ENCODE data around the gene FRY.

FRY gene

DNA sequence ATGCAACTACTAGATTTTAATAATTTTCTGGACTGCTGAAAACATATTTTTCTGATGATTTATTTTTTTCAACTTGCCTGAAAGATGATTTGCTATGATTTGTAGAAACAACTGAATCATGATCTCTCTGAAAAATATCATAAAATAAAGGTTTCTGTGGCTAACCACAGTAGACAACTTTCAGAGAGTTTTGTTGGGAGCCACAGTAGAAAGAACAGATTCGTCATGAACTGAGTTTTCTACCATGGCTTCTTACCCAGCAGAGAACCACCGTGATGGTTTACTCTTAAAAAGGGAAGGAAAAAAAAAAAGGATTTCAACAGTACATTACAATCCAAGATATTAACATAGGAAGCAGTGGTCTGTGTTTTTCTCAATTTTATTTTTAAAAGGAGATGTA is 265.6 kb downstream of the FRY start:
- Histone ChIP-seq H3K4me1 (ENCODE audit: control insufficient read depth, insufficient read depth, low read length) (no peaks in the 10 kb centered on the region), H3K9ac (ENCODE audit: low read length in 2 of 2) (no peak overlapping the region), H3K27ac (ENCODE audit: low read length) (no peak overlapping the region), H3K27me3 (ENCODE audit: control insufficient read depth in 1 of 2, insufficient read depth in 2 of 2, low read length in 2 of 2) (no peaks in the 10 kb centered on the region), H3K4me3 (ENCODE audit: low read length in 2 of 2) (no peak overlapping the region), H3K9me3 (ENCODE audit: control insufficient read depth in 2 of 2, low read length in 2 of 2) (no peaks in the 10 kb centered on the region), H3K36me3 (ENCODE audit: control insufficient read depth in 2 of 2, insufficient read depth in 2 of 2, low read length in 2 of 2) (peaks cover 3 to 5% of the 10 kb centered on the region in 2 donors)

DNA sequence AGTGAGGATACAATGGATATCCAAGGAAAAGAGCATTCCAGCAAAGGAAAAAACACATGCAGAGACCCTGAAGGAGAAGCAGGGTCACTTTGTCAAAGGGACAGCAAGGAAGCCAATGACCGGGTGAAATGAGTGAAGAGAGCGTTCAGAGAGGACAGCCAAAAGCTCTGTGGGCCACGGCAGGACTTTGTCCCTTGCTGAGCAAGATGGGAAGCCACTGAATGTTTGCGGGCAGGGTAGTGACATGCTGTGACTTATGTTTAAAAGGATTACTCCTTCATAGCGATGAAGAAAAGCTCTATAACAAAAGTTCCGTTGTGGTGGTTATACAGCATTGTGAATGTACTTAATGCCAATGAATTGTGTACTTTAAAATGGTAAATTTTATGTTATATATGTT is 267.1 kb downstream of the FRY start:
- no peak overlapping the region for H3K4me3 ChIP-seq (ENCODE audit: low read length in 2 of 2)
- H3K36me3 ChIP-seq (ENCODE audit: control insufficient read depth in 2 of 2, insufficient read depth in 2 of 2, low read length in 2 of 2), result peaks cover 3 to 5% of the 10 kb centered on the region in 2 donors
- no peaks in the 10 kb centered on the region for H3K27me3 ChIP-seq (ENCODE audit: control insufficient read depth in 1 of 2, insufficient read depth in 2 of 2, low read length in 2 of 2)
- H3K9ac ChIP-seq (ENCODE audit: low read length in 2 of 2), result no peak overlapping the region
- no peaks in the 10 kb centered on the region for H3K9me3 ChIP-seq (ENCODE audit: control insufficient read depth in 2 of 2, low read length in 2 of 2)
- no peaks in the 10 kb centered on the region for H3K4me1 ChIP-seq (ENCODE audit: control insufficient read depth, insufficient read depth, low read length)
- no peak overlapping the region for H3K27ac ChIP-seq (ENCODE audit: low read length)

DNA sequence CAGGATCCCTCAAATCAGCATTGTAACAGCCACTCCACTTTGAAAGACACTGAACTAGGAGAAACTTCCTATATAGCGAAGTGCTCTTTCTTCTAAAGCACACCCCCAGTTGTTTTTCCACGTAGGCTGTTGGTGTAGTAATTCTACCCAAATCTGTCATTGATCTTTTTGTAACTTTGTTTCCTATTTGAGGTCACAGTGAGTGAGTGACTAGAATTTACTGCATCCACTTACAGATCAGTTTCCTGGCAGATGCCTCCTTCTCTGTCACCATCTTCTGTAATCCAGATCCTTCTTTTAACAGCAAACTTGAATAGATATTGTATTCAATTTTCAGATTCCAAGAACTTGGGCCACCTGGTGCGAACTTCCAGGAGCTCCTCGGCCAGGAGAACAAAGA is 268.3 kb downstream of the FRY start:
- Histone ChIP-seq H3K9ac (ENCODE audit: low read length in 2 of 2) (no peak overlapping the region), H3K27ac (ENCODE audit: low read length) (no peak overlapping the region), H3K9me3 (ENCODE audit: control insufficient read depth in 2 of 2, low read length in 2 of 2) (no peaks in the 10 kb centered on the region), H3K4me3 (ENCODE audit: low read length in 2 of 2) (no peak overlapping the region), H3K36me3 (ENCODE audit: control insufficient read depth in 2 of 2, insufficient read depth in 2 of 2, low read length in 2 of 2) (peaks cover 3 to 5% of the 10 kb centered on the region in 2 donors), H3K4me1 (ENCODE audit: control insufficient read depth, insufficient read depth, low read length) (no peaks in the 10 kb centered on the region), H3K27me3 (ENCODE audit: control insufficient read depth in 1 of 2, insufficient read depth in 2 of 2, low read length in 2 of 2) (no peaks in the 10 kb centered on the region)

DNA sequence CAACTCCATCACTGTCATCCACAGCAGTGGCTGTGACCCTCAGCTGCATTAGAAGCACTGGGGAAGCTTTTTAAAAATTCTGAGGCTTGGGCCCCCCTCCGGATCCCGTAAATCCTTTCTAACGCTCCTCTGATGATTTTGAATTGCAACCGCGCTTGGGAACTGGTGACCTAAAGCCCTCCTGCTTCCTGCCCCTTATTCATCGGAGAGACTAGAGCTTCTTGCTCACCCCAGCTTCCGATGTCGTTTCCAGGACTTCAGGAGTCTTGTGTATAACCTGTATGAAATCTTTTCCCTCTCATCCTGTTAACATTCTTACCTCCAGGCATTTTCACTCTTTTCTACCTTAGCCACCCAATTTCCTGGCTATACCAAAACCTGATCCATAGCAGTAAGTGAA is 268.8 kb downstream of the FRY start:
- Histone ChIP-seq H3K4me1 (ENCODE audit: control insufficient read depth, insufficient read depth, low read length) (no peaks in the 10 kb centered on the region), H3K27me3 (ENCODE audit: control insufficient read depth in 1 of 2, insufficient read depth in 2 of 2, low read length in 2 of 2) (no peaks in the 10 kb centered on the region), H3K27ac (ENCODE audit: low read length) (no peak overlapping the region), H3K9ac (ENCODE audit: low read length in 2 of 2) (no peak overlapping the region), H3K9me3 (ENCODE audit: control insufficient read depth in 2 of 2, low read length in 2 of 2) (no peaks in the 10 kb centered on the region), H3K4me3 (ENCODE audit: low read length in 2 of 2) (no peak overlapping the region), H3K36me3 (ENCODE audit: control insufficient read depth in 2 of 2, insufficient read depth in 2 of 2, low read length in 2 of 2) (peaks cover under 1% of the 10 kb centered on the region in 2 donors)

DNA sequence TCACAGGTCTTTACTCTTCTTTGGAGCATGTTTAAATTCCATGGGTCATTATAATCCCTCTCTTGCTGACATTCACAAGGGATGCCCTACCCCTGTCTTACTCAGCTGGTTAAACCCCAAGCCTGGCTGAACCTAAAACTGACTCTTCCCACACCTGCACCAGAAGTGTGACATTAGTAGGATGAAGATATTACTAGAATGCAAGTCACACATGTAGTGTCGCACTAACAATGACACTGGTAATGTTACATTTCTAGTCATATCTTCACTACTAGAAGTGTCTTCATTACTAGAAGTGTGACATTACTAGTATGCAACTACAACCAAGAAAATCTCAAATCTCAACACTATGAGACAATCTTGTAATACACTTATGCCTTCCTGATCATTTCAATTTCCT is 269.3 kb downstream of the FRY start:
- Histone ChIP-seq H3K36me3 (ENCODE audit: control insufficient read depth in 2 of 2, insufficient read depth in 2 of 2, low read length in 2 of 2) (no peaks in the 10 kb centered on the region), H3K27me3 (ENCODE audit: control insufficient read depth in 1 of 2, insufficient read depth in 2 of 2, low read length in 2 of 2) (no peaks in the 10 kb centered on the region), H3K27ac (ENCODE audit: low read length) (no peak overlapping the region), H3K4me3 (ENCODE audit: low read length in 2 of 2) (no peak overlapping the region), H3K4me1 (ENCODE audit: control insufficient read depth, insufficient read depth, low read length) (no peaks in the 10 kb centered on the region), H3K9ac (ENCODE audit: low read length in 2 of 2) (no peak overlapping the region), H3K9me3 (ENCODE audit: control insufficient read depth in 2 of 2, low read length in 2 of 2) (no peaks in the 10 kb centered on the region)

DNA sequence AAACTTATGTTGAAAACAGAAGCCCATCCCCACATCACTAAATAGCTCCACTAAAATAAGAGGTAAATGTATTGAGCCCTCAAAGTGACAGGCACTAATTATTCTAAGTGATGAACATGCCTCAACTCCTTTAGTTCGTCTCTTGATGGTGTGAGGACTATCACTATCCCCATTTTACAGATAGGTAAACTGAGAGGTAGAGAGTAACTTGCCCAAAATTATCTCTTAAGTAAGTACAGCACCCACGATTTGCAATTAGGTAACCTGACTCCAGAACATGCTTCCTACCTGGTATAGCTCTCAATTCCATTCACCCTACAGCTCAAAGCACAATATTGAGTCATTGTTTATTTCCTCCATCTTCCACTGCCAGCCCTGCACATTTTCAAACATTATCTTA is 270.9 kb downstream of the FRY start:
- no peak overlapping the region for H3K9ac ChIP-seq (ENCODE audit: low read length in 2 of 2)
- H3K27me3 ChIP-seq (ENCODE audit: control insufficient read depth in 1 of 2, insufficient read depth in 2 of 2, low read length in 2 of 2), result no peaks in the 10 kb centered on the region
- no peaks in the 10 kb centered on the region for H3K36me3 ChIP-seq (ENCODE audit: control insufficient read depth in 2 of 2, insufficient read depth in 2 of 2, low read length in 2 of 2)
- no peaks in the 10 kb centered on the region for H3K4me1 ChIP-seq (ENCODE audit: control insufficient read depth, insufficient read depth, low read length)
- H3K27ac ChIP-seq (ENCODE audit: low read length), result no peak overlapping the region
- H3K4me3 ChIP-seq (ENCODE audit: low read length in 2 of 2), result no peak overlapping the region
- H3K9me3 ChIP-seq (ENCODE audit: control insufficient read depth in 2 of 2, low read length in 2 of 2), result no peaks in the 10 kb centered on the region

DNA sequence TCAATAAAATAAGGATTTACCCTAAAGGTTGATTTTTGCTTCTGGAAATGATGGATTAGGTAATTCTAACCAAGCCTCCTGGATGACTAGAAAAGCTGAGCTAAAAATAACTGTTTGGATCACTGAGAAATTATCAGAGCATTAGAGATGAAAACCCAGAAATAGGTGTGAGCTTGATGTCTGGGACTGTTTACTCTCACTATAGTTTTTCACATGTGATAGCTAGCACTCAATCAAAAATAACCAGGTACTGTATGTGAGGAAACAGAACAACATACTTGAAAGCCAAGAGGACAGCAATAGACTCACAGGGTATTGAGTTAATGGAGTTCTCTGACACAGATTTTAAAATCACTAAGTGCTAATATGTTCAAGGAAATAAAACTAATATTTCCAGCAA is 274.1 kb downstream of the FRY start:
- Histone ChIP-seq H3K4me1 (ENCODE audit: control insufficient read depth, insufficient read depth, low read length) (peaks cover 3% of the 10 kb centered on the region), H3K36me3 (ENCODE audit: control insufficient read depth in 2 of 2, insufficient read depth in 2 of 2, low read length in 2 of 2) (no peaks in the 10 kb centered on the region), H3K9ac (ENCODE audit: low read length in 2 of 2) (no peak overlapping the region), H3K4me3 (ENCODE audit: low read length in 2 of 2) (no peak overlapping the region), H3K27me3 (ENCODE audit: control insufficient read depth in 1 of 2, insufficient read depth in 2 of 2, low read length in 2 of 2) (no peaks in the 10 kb centered on the region), H3K27ac (ENCODE audit: low read length) (no peak overlapping the region), H3K9me3 (ENCODE audit: control insufficient read depth in 2 of 2, low read length in 2 of 2) (no peaks in the 10 kb centered on the region)

DNA sequence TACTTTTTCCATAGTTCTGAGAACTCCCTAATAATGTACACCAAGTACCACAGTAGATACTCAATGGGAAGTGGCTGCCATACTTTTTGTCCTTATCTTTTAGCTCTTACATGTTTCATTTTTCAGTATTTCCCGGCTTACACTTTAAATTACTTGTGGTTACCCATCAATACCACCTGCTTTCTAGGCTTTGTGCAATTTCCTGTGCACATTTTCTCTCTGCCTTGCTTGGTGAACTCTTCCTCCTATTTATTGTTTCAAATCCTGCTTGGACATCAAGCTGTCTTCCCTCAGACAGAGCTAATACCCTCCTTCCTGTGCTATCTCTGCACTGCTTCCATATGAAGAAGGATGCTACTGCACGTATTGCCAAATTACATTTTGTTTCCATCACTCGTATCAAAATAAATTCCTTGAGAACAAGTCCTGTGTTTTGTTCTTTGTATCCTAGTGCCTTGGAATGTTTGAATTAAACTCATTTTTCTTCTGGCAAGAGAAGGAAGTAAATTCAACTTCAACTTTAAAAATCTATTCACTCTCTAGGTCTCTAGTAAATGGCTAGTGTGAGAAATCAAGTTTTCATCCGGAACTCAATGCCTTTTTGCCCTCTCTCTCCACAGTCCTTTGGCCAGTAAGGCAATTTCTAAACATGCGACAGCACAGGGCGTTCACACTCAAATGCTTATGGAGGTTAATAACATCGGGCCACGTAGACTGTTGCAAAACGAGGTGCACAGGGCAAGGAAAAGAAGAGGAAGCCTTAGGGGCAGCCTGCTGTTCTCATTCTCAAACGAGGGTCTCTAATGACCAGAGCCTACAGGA is 277.9 kb downstream of the FRY start:
- H3K27ac ChIP-seq (ENCODE audit: low read length), result peak overlapping the region; percentile 41
- no peaks in the 10 kb centered on the region for H3K9me3 ChIP-seq (ENCODE audit: control insufficient read depth in 2 of 2, low read length in 2 of 2)

DNA sequence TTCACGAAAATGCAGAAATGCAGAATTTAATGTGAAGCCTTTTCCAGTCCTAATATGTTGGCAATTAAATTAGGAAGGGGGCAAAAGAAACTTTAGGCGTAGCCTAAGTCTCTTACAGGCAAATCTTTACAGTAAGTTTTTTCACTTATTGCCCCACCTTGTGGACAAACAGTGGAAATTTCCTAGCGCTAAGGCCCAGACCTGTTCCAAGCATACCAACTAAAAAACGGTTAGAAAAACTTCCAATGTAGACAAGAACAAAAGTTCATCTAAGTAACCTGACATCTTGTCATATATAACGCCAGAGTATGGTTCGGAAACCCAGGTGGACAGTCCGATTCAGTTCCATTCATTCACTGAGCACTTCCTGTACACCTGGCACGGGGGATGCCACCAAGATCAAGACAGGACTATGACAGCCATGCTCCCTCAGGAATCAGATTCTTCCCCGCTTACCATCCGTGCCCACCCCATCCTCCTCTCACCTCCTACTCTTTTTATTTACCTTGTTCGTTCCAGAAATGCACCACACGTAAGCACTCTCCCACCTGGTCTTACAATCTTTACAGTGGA is 278.6 kb downstream of the FRY start:
- peaks cover 8% of the 10 kb centered on the region for H3K4me1 ChIP-seq (ENCODE audit: control insufficient read depth, insufficient read depth, low read length)
- H3K4me3 ChIP-seq (ENCODE audit: low read length in 2 of 2), result peak overlapping the region; percentile 55 to 60
- H3K27ac ChIP-seq (ENCODE audit: low read length), result peak overlapping the region; percentile 41
- H3K36me3 ChIP-seq (ENCODE audit: control insufficient read depth in 2 of 2, insufficient read depth in 2 of 2, low read length in 2 of 2), result no peaks in the 10 kb centered on the region
- H3K27me3 ChIP-seq (ENCODE audit: control insufficient read depth in 1 of 2, insufficient read depth in 2 of 2, low read length in 2 of 2), result no peaks in the 10 kb centered on the region
- H3K9me3 ChIP-seq (ENCODE audit: control insufficient read depth in 2 of 2, low read length in 2 of 2), result no peaks in the 10 kb centered on the region
- peak overlapping the region; percentile 45 to 52 for H3K9ac ChIP-seq (ENCODE audit: low read length in 2 of 2)

More for the DNA sequence above, 277.9 kb downstream of the FRY start:
- Histone ChIP-seq H3K9ac (ENCODE audit: low read length in 2 of 2) (peak overlapping the region; percentile 45 to 52), H3K4me1 (ENCODE audit: control insufficient read depth, insufficient read depth, low read length) (peaks cover 3% of the 10 kb centered on the region), H3K4me3 (ENCODE audit: low read length in 2 of 2) (peak overlapping the region; percentile 55 to 60), H3K27me3 (ENCODE audit: control insufficient read depth in 1 of 2, insufficient read depth in 2 of 2, low read length in 2 of 2) (no peaks in the 10 kb centered on the region), H3K36me3 (ENCODE audit: control insufficient read depth in 2 of 2, insufficient read depth in 2 of 2, low read length in 2 of 2) (no peaks in the 10 kb centered on the region)

DNA sequence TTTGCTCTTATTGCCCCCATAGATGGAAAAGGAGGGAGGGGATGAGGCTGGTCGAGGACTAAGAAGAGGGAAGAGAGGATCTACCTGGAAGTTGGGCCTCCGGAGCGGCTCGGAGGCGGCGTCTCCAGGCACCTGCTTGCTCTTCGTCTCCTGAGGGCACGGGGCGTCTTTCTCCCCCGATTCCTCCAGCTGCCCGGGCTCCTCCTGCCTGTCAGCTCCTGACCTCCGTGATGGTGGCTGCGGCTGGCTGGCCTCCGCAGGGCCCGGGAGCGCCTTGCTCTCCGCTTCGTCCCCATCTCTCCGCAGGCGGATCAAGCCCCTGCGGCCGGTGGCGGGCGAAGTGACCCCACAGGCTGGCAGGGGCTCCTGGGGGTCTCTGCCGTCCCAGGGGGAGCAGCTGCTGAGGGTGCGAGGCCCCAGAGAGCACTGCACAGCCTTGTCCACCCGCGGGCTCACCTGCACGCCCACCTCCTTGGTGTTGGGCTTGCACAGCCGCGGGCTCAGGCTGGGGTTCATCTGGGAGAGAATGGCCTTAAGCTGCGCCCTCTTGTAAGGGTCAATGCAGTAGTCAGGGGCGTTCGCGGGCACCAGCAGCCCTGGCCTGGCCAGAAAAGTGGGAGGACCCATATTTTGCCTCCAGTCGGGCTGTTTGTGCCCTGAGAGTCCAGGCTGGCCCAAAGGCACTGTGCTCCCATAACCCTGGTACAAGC is 279.8 kb downstream of the FRY start:
- Histone ChIP-seq H3K9me3 (ENCODE audit: control insufficient read depth in 2 of 2, low read length in 2 of 2) (no peaks in the 10 kb centered on the region), H3K36me3 (ENCODE audit: control insufficient read depth in 2 of 2, insufficient read depth in 2 of 2, low read length in 2 of 2) (no peaks in the 10 kb centered on the region), H3K4me1 (ENCODE audit: control insufficient read depth, insufficient read depth, low read length) (peaks cover 15% of the 10 kb centered on the region), H3K27me3 (ENCODE audit: control insufficient read depth in 1 of 2, insufficient read depth in 2 of 2, low read length in 2 of 2) (no peaks in the 10 kb centered on the region), H3K4me3 (ENCODE audit: low read length in 2 of 2) (no peak overlapping the region), H3K27ac (ENCODE audit: low read length) (no peak overlapping the region), H3K9ac (ENCODE audit: low read length in 2 of 2) (no peak overlapping the region)

All from stomach smooth muscle (tissue), 2 donors.